GM23248 (cell line): Measurements from ENCODE around the gene ZNF223. TPM values are rescaled to one million over a fixed set of nuclear protein-coding genes. Genes with fewer than 3 reads are reported as not detected.

Source experiments
- DNase-seq: peaks from one replicate; pipeline ENCODE4 v3.0.0-alpha.2; 2015
- H2AFZ ChIP-seq: fragments of 200-600 bp; sonication (generic); 2 replicates; pipeline ENCODE4 v1.6.1; 2016; ENCODE audit warnings: antibody characterized with exemption
- H3F3A ChIP-seq: fragments of 200-600 bp; sonication (generic); 2 replicates; pipeline ENCODE4 v1.6.1; 2016; ENCODE audit warnings: mild to moderate bottlenecking, antibody characterized with exemption, mixed run types; ENCODE audit not compliant: insufficient read depth
- H3K27ac ChIP-seq: fragments of 200-600 bp; sonication (generic); 2 replicates; pipeline ENCODE4 v1.5.1; 2016; ENCODE audit warnings: mild to moderate bottlenecking
- H3K27me3 ChIP-seq: fragments of 200-600 bp; sonication (generic); replicated peaks from 2 replicates; pipeline ENCODE4 v1.6.1; 2016; ENCODE audit warnings: mild to moderate bottlenecking; ENCODE audit not compliant: insufficient read depth
- H3K36me3 ChIP-seq: fragments of 200-600 bp; sonication (generic); 2 replicates; pipeline ENCODE4 v1.6.1; 2016; ENCODE audit warnings: low read depth, mild to moderate bottlenecking
- H3K4me1 ChIP-seq: fragments of 200-600 bp; sonication (generic); 2 replicates; pipeline ENCODE4 v1.6.1; 2016; ENCODE audit warnings: mild to moderate bottlenecking; ENCODE audit not compliant: insufficient read depth
- H3K4me2 ChIP-seq: fragments of 200-600 bp; sonication (generic); one replicate; pipeline ENCODE4 v1.6.1; 2016; ENCODE audit warnings: mild to moderate bottlenecking; ENCODE audit not compliant: unreplicated experiment
- H3K4me3 ChIP-seq: fragments of 200-600 bp; sonication (generic); 2 replicates; pipeline ENCODE4 v1.5.1; 2016; ENCODE audit warnings: mild to moderate bottlenecking
- H3K79me2 ChIP-seq: fragments of 200-600 bp; sonication (generic); 2 replicates; pipeline ENCODE4 v1.6.1; 2016; ENCODE audit warnings: mild to moderate bottlenecking; ENCODE audit not compliant: insufficient read depth
- H3K9ac ChIP-seq: fragments of 200-600 bp; sonication (generic); 2 replicates; pipeline ENCODE4 v1.6.1; 2016; ENCODE audit warnings: mild to moderate bottlenecking
- H3K9me2 ChIP-seq: fragments of 200-600 bp; sonication (generic); 2 replicates; pipeline ENCODE4 v1.6.1; 2016; ENCODE audit warnings: mixed run types, mild to moderate bottlenecking, moderate library complexity; ENCODE audit not compliant: insufficient read depth
- H3K9me3 ChIP-seq: fragments of 200-600 bp; sonication (generic); one replicate; pipeline ENCODE4 v1.6.1; 2017; ENCODE audit warnings: low read depth
- H4K20me1 ChIP-seq: fragments of 200-600 bp; sonication (generic); 2 replicates; pipeline ENCODE4 v1.6.0; 2016; ENCODE audit not compliant: insufficient read depth
- EZH2 ChIP-seq: fragments of 200-600 bp; sonication (generic); IDR thresholded peaks from 2 replicates; pipeline ENCODE4 v1.6.1; 2018; ENCODE audit warnings: antibody characterized with exemption, mild to moderate bottlenecking; ENCODE audit not compliant: insufficient read depth, poor library complexity, severe bottlenecking
- EZH2phosphoT487 ChIP-seq: fragments of 200-600 bp; sonication (generic); IDR thresholded peaks from 2 replicates; pipeline ENCODE4 v1.6.1; 2018; ENCODE audit warnings: antibody characterized with exemption, moderate library complexity, mild to moderate bottlenecking, low read depth; ENCODE audit not compliant: insufficient read depth
- WGBS, 2 experiments: methylation state at CpG; one replicate each; pipeline ENCODE4 v1.1.6; 2015 to 2017; ENCODE audit warnings: low lambda C conversion rate in 2 of 2, low coverage in 1 of 2; ENCODE audit errors: missing lambda C conversion rate in 2 of 2; 5-methylcytosine and 5-hydroxymethylcytosine counted together
- in situ Hi-C: fragments of 300-500 bp; cut with MboI; formaldehyde crosslinking; loops from 2 replicates; pipeline ENCODE4 v1.15.0; 2020
- polyA plus RNA-seq: library from polyadenylated mRNA; unstranded; fragments of >200 nt; fragmentation: Nextera tagmentation; extraction: Ambion mirVana; gene quantifications from 2 replicates; pipeline ENCODE4 v1.2.1, GENCODE V29; 2016
- small RNA-seq: library from RNA; depleted of rRNA; stranded (forward); fragments of <200 nt; gene quantifications from one replicate; pipeline ENCODE3, GENCODE V24; 2014; ENCODE audit warnings: low read depth, low replicate concordance
- total RNA-seq: library from RNA; depleted of rRNA; stranded (reverse); fragments of >200 nt; shearing (Covaris generic); gene quantifications from 2 replicates; pipeline ENCODE4 v1.2.3, GENCODE V29; 2014; rRNA removed

Gene ZNF223
- total and polyA plus RNA-seq, 2 experiments from 2014 or later: 2.8 to 3.5 TPM

DNA sequence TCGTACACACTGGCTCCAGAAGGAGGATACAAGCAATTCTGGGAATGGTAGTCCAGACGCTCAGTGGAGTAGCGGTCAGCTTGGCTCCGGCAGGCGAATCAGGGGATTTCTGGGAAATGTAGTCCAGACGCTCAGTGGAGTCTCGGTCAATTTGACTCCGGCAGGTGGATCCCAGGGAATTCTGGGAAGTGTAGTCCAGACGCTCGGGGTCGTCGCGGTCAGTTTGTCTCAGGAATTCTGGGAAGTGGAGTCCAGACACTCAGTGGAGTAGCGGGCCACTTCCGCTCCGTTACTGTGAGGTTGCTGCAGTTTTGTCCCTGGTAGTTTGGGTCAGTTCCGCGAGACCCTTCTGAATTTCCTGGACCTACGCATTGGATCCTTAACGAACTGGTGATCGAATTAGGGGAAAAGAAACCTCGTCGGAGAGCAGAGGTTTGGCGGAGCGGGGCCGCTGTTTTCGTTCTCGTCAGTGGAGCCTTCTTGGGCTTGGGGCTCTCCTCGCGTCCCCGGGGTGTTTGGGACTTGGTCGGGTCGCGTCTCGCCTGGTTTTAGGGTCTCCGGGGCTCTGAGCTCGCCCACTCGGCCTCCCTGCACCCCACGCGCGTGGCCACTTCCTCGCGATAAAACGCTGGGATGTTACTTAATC, 61.4 kb downstream of the ZNF223 start, which contains the start of gene ZNF225:
Gene ZNF225 (plus strand): TSS at position 262 of the 646 bp plus-strand sequence. CDS start 2,429 bp downstream, outside the sequence.
- Histone ChIP-seq H3K36me3 (peaks cover 19% of the 10 kb centered on the region), H3F3A (peaks cover 21% of the 10 kb centered on the region; the same call in 1 of the 2 replicates), H3K79me2 (peaks cover 33% of the 10 kb centered on the region), H2AFZ (peak within 1 kb of the TSS; percentile 99), H3K27ac (peak within 1 kb of the TSS; percentile 85), H4K20me1 (no peaks in the 10 kb centered on the region), H3K9me3 (no peaks in the 10 kb centered on the region), H3K4me3 (peak within 1 kb of the TSS; percentile 91), H3K4me2 (peak within 1 kb of the TSS; percentile 97), H3K27me3 (no peaks in the 10 kb centered on the region), H3K4me1 (peaks cover 7% of the 10 kb centered on the region), H3K9ac (peak within 1 kb of the TSS; percentile 94), H3K9me2 (no peaks in the 10 kb centered on the region)
- in situ Hi-C loops: no loop called here
- 1% methylated on average over 44 of the region's 44 CpGs for WGBS, 2 experiments
- no peak for TF ChIP-seq EZH2
- no peak for TF ChIP-seq EZH2phosphoT487
- peak; percentile 99 for DNase-seq

- peaks cover 20% of the 10 kb centered on the region; the same call in 1 of the 2 replicates for H3F3A ChIP-seq
- H3K27ac ChIP-seq: peak overlapping the region; percentile 85
Observed at GRCh38 chr19:44113784-44114390, 62.1 kb downstream of the ZNF223 start.

More at GRCh38 chr19:44113784-44114390, 62.1 kb downstream of the ZNF223 start:
- 3 to 4% methylated on average over 18 of the region's 18 CpGs for WGBS, 2 experiments
- peaks cover 7% of the 10 kb centered on the region for H3K4me1 ChIP-seq
- no peaks in the 10 kb centered on the region for H3K9me2 ChIP-seq
- H4K20me1 ChIP-seq: no peaks in the 10 kb centered on the region
- in situ Hi-C loops: no loop called here
- peak overlapping the region; percentile 88 for H3K4me2 ChIP-seq
- H3K27me3 ChIP-seq: no peaks in the 10 kb centered on the region
- TF ChIP-seq EZH2 (no peak), EZH2phosphoT487 (no peak)
- H3K9ac ChIP-seq: peak overlapping the region; percentile 94
- H3K79me2 ChIP-seq: peaks cover 33% of the 10 kb centered on the region
- no peaks in the 10 kb centered on the region for H3K9me3 ChIP-seq
- H2AFZ ChIP-seq: peak overlapping the region; percentile 99
- DNase-seq: peak; percentile 40
- H3K4me3 ChIP-seq: peak overlapping the region; percentile 91
- peaks cover 16% of the 10 kb centered on the region for H3K36me3 ChIP-seq

Small RNA genes within 50 kb of the gene (small RNA-seq; reads per million reads assigned to genes)
- not detected for gene RNU6-902P

Other genes starting within 250 kb of the ZNF223 start
- gene LYPD5, start 249.6 kb upstream of the ZNF223 start, total RNA-seq: 0.32 and 0.76 TPM in 2 replicates
- gene LYPD5, start 249.6 kb upstream of the ZNF223 start, polyA plus RNA-seq: 1.1 and 1.4 TPM in 2 replicates
- gene ZNF283, start 224.7 kb upstream of the ZNF223 start, total RNA-seq: 12.1 and 14.2 TPM in 2 replicates
- 4.6 and 5.4 TPM in 2 replicates for gene ZNF283, start 224.7 kb upstream of the ZNF223 start, polyA plus RNA-seq
- gene ZNF404, start 168.1 kb upstream of the ZNF223 start, total RNA-seq: 4.2 and 4.5 TPM in 2 replicates
- gene ZNF404, start 168.1 kb upstream of the ZNF223 start, polyA plus RNA-seq: 4.2 and 6.0 TPM in 2 replicates
- 8.9 and 13.0 TPM in 2 replicates for gene ZNF45, start 116.8 kb upstream of the ZNF223 start, total RNA-seq
- gene ZNF45, start 116.8 kb upstream of the ZNF223 start, polyA plus RNA-seq: 7.7 and 8.5 TPM in 2 replicates
- 3.8 and 7.8 TPM in 2 replicates for gene ZNF221, start 100.8 kb upstream of the ZNF223 start, total RNA-seq
- gene ZNF221, start 100.8 kb upstream of the ZNF223 start, polyA plus RNA-seq: 1.6 and 1.9 TPM in 2 replicates
- gene ZNF155, start 67.8 kb upstream of the ZNF223 start, total RNA-seq: 6.8 and 13.7 TPM in 2 replicates
- gene ZNF155, start 67.8 kb upstream of the ZNF223 start, polyA plus RNA-seq: 4.0 and 5.2 TPM in 2 replicates
- gene ZNF230, start 49.1 kb upstream of the ZNF223 start, total RNA-seq: 1.9 and 3.9 TPM in 2 replicates
- gene ZNF230, start 49.1 kb upstream of the ZNF223 start, polyA plus RNA-seq: 2.2 and 2.7 TPM in 2 replicates
- gene ZNF222, start 26.7 kb upstream of the ZNF223 start, total RNA-seq: 2.5 and 6.6 TPM in 2 replicates
- gene ZNF222, start 26.7 kb upstream of the ZNF223 start, polyA plus RNA-seq: 3.1 and 3.2 TPM in 2 replicates
- 1.9 and 2.9 TPM in 2 replicates for gene ZNF284, start 20.1 kb downstream of the ZNF223 start, total RNA-seq
- gene ZNF284, start 20.1 kb downstream of the ZNF223 start, polyA plus RNA-seq: 1.9 and 2.0 TPM in 2 replicates
- gene ZNF224, start 42.3 kb downstream of the ZNF223 start, total RNA-seq: 15.6 and 19.2 TPM in 2 replicates
- gene ZNF224, start 42.3 kb downstream of the ZNF223 start, polyA plus RNA-seq: 9.4 and 11.7 TPM in 2 replicates
- 5.8 and 6.1 TPM in 2 replicates for gene ZNF225, start 61.4 kb downstream of the ZNF223 start, total RNA-seq
- gene ZNF225, start 61.4 kb downstream of the ZNF223 start, polyA plus RNA-seq: 3.2 and 4.3 TPM in 2 replicates
- gene ZNF234, start 89.5 kb downstream of the ZNF223 start, total RNA-seq: 6.5 and 8.1 TPM in 2 replicates
- gene ZNF234, start 89.5 kb downstream of the ZNF223 start, polyA plus RNA-seq: 4.7 and 6.2 TPM in 2 replicates
- gene ZNF226, start 113.1 kb downstream of the ZNF223 start, total RNA-seq: 20.1 and 32.5 TPM in 2 replicates
- 27.1 and 30.3 TPM in 2 replicates for gene ZNF226, start 113.1 kb downstream of the ZNF223 start, polyA plus RNA-seq
- gene ZNF227, start 160.5 kb downstream of the ZNF223 start, total RNA-seq: 7.6 and 16.1 TPM in 2 replicates
- 7.5 and 7.8 TPM in 2 replicates for gene ZNF227, start 160.5 kb downstream of the ZNF223 start, polyA plus RNA-seq
- 0.13 and 0.86 TPM in 2 replicates for gene ZNF233, start 207.8 kb downstream of the ZNF223 start, total RNA-seq
- gene ZNF233, start 207.8 kb downstream of the ZNF223 start, polyA plus RNA-seq: 0.61 and 0.80 TPM in 2 replicates